Stimulated activated CD8-positive, alpha-beta memory T cell treated with anti-CD3 and anti-CD28 coated beads, Interleukin-4, amount 100 ng/mL, for 4 hours (primary cell): ENCODE data around the gene SIGLEC15.
"Not testable (repeated sequence)": the region's sequence is repeated elsewhere in the genome, so short reads cannot be mapped to it uniquely, and the experiment has no call there.

Experiments used
- DNase-seq, 2 donors: peaks; one replicate each; pipeline ENCODE4 v3.0.0-alpha.2; 2020; ENCODE audit warnings: low read depth in 2 of 2, low spot score in 1 of 2

SIGLEC15 gene

DNA sequence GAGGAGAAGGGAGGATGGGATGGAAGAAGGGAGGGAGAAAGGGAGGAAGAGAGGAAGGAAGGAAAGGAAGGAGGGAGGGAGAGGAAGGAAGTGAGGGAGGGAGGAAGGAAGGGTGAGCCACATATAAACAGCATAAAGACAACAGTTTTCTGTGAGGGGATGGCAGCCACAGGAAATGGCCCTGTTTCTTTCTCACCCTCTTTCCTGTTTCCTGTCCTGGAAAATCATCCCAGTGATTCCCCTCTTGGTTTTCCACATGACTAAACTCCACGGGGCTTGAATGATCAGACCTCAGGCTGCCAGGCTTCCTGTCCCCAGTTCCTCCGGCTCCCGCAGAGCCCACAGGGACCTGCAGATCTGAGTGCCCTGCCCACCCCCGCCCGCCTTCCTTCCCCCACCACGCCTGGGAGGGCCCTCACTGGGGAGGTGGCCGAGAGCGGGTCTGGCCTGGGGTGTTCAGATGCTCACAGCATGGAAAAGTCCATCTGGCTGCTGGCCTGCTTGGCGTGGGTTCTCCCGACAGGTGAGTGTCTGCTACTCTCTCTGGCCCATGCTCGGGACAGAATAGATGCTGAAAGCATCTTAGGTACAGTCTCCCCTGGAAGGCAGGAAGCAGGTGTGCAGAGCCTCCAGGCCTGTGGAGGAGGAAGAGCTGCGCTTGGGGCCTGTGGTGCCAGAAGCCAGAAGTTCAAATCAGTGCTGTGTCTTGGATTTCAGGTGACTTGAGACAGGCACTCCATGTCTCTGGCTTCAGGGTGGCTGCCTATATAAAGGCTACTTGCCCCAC lies at the start of gene SIGLEC15:
Gene SIGLEC15, plus strand, starts transcription at position 418 of the 787 bp plus-strand sequence. Its CDS starts 54 bp downstream, at position 472.
- DNase-seq: no peak

DNA sequence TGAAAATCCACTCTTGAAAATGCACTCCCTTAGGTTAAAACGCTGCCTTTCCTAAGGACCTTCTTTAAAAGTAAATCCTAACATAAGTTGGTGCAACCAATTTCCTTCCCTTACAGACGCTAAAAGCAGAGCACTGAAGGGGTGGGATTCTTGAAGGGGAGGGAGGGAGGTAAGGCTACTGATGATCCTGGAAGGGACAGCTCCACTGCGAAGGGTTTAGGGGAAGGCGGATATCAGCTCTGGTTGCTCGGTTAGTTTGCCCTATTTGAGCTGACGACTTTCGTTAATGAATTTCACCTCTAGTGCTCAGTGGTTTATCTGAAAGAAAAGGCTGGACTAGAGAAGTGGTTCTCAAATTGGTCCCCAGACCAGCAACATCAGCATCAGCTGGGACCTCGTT lies 49.7 kb upstream of the SIGLEC15 start:
- DNase-seq: no peak

GRCh38 chr18:45777393-45777792 lies 48.1 kb upstream of the SIGLEC15 start:
- no peak for DNase-seq

DNA sequence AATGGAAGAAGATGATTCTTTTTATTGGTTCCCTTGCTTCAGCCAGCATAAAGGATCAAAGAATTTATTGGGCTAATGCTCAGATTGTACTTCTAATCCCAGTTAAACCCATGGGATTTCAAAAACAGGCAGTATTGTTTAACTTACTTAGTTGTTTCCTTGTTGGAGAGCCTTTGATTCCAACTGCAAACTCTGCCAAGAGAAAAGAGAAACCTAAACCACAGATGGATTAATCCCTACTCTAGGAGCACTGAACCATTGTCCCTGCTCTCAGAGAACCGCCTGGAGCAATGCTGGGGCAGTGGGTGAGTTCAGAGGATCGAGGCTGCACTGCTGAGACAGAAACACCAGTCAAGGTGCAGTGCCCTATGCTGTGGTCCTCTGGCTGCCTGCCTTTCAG lies 44.9 kb upstream of the SIGLEC15 start:
- DNase-seq: no peak

DNA sequence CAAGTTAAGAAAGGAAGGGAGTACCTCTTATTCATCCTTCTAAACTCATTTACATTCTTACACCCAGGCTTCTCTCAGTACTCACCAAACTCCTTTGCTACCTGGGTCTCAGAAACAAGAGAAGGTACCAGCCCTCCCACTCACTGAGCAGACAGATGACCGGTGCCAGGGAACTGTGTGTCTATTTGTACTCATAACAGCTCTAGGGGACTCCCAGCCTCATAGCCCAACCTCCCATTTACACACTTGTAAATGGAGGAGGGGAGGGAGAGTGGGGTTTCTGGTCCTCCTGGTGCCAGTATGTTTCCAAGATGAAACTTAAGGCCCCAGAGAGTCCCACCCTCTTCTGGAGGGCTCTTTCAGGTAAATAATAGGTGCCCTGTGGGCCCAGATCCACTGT lies 42.8 kb upstream of the SIGLEC15 start:
- no peak for DNase-seq

DNA sequence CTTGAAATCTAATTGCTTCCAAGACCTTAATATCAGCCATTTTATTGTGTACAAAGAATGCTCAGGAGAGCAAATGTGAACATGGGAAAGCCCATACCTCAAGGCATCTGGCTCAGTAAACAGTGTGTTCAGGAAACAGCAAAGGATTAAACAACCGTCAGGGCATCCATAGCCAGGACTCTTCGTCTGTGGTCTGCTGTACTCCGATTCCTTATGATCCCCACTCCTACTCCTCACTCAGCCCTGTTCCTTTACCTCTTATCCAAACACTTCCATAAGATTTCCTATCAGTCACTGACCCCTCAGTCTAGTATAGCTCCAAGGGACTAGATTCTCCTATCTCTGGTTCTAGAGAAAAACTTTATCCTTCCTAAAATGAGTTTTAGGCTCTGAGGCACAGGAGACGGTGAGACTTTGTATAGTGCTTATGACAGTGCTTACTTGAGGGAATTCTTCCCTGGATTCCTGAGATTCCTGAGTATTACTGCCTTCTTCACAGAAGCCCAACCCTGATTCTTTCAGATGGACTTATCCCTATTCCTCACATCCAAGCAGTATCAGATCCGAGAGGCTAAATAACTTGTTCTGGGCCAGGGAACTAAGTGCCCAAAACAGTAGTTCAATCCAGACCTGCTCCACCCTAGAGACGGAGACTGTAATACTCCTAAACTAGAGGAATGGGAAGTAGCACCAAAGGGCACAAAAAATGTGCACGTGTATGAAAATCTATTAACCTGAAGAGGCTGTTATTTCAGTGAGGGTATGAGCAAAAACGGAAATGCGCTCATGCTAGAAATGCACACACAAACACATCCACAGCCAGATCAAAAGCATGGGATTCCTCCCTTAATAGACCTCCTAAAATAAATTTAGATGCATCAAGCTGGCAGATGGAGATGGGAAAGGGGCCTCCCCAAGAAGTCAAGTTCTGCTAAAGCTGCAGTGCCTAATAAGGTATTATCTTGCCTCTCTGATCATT lies 42.1 kb upstream of the SIGLEC15 start:
- no peak for DNase-seq

DNA sequence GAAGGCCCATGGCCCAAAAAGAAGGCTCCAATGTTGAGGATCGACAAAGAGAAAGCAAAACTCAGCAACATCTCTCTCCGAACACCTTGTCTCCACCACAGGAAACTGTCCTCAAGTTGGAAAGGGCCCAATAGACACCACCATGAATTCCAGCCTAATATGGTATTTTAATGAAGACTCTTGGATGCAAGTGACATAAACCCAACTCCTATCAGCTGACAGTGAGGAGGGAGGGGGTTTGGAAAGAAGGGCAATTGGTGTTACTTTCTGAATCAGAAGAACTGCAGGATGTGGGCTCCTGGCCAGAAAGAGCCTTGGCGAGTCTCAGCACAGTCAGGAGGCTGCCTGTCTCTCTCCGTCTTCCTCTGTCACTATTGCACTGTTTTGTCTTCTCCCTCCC lies 40.3 kb upstream of the SIGLEC15 start:
- no peak for DNase-seq

DNA sequence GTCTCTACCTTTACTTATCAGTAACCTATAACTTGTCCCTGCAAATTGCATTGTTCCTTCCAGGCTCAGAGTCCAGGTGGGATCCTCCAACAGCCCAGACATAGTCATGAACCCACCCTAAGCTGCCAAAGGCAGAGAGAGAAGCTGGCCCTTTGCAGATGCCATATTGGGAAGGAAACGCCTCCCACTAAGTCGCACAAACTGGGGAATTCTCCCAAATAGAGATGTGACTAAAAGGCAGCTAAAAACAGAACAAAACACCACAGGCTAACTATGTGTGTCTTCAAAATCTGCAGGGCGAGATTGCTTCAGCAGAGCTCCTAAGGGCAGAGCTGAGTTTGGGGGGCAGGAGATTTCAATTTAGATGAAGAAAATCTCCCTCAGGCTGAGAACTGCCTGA lies 38.5 kb upstream of the SIGLEC15 start:
- DNase-seq: no peak

GRCh38 chr18:45787346-45787745 lies 38.1 kb upstream of the SIGLEC15 start:
- no peak for DNase-seq

GRCh38 chr18:45788861-45789260 lies 36.6 kb upstream of the SIGLEC15 start:
- no peak for DNase-seq

DNA sequence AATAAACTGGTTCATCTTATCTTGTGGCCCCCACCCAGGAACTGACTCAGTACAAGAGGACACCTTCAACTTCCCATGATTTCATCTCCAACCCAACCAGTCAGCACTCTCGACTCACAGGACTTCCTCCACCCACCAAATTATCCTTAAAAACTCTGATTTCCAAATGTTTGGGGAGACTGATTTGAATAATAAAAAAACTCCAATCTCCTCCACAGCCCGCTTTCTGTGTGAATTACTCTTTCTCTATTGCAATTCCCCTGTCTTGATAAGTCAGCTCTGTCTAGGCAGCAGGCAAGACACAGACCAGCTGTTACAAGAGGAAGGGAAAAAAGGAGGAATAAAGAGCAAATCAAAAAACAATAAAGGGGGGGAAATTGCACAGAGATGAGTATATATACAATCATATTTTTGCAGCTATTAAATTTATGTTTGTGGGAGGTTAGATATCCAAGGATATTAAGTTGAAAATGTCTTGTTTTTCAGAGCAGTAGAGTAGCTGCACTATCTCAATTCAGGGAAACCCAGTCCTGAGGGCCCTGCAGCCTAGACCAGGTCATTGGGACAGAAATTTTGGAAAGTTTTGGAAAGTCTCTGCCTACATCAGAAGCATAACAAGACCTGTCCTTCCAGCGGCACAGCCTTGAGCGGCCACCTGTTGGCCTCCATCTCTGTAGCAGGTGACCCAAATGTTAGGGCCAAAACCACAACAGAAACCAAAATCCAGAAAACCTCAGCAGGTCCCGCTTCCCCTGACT lies 32.8 kb upstream of the SIGLEC15 start:
- no peak for DNase-seq

DNA sequence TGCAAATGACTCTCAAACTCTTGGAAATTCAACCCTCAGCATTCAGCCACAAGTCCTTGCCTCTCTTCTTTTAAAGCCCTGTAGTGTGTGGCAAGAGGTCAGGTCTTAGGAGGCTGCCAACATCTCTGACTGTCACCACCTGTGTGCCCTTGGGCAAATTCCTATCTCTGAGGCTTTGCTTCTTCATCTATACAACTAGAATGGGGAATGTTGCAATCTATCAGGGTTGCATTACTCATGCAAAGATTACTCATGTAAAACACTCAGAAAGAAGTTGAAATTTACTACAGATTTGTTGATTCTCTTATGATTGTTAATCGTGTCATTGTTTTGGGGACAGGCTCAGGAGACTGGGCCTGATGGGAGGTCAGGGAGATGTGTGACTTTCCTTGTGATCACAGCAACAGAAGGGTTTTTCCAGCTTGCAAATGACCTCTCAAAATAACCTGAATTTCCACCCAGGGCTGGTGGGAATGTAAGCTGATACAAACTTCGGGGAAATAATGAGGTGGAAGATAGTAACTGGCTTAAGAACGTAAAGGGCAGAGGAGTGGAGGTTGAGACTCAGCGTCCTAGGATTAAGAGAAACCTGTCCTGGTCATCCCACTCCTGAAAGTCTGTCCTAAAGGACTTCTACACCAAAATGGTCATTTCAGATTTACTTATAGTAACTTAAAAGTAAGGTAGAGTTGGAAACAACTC lies 32.1 kb upstream of the SIGLEC15 start:
- no peak for DNase-seq

GRCh38 chr18:45801416-45802004 lies 24.0 kb upstream of the SIGLEC15 start:
- DNase-seq: no peak

GRCh38 chr18:45802814-45803492 lies 22.5 kb upstream of the SIGLEC15 start:
- DNase-seq: no peak

DNA sequence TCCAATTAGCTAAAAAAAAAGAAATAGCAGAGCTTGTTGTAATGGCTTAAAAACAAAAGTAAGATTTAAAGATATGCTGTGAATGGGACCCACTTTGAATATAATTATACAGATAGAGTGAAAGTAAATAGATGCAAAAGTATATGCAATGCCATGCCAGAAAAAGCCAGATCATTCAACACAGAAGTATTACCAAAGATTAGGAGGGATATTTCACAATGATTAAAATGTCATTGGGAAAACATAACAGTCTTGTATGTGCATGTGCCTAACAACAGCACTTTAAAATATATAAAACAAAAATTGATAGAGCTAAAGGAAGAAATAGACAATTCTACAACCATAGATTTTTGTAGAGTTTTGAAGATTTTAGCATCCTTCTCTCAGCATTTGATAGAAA lies 19.9 kb upstream of the SIGLEC15 start:
- DNase-seq: no peak

GRCh38 chr18:45806226-45806625 lies 19.2 kb upstream of the SIGLEC15 start:
- DNase-seq: no peak

- DNase-seq: not testable (repeated sequence)
Observed at GRCh38 chr18:45807144-45807543, 18.3 kb upstream of the SIGLEC15 start.

- not testable (repeated sequence) for DNase-seq
Observed at GRCh38 chr18:45814733-45815132, 10.7 kb upstream of the SIGLEC15 start.

DNA sequence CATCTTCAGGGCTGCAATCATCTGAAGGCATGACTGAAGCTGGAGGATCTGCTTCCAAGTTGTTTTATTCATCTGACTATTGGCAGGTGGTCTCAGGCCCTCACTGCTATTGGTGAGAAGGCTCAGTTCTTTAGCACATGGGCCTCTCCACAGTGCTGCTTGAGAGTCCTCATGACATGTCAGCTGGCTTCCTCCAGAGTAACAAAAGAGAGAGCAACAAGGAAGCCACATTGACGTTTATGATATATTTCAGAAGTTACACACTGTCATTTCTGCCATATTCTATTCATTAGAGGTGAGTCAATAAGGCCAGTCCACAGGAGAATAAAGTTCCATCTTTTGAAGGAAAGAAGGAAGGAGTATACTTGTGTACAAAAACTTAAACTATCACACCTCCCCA lies 7.9 kb upstream of the SIGLEC15 start:
- no peak for DNase-seq

DNA sequence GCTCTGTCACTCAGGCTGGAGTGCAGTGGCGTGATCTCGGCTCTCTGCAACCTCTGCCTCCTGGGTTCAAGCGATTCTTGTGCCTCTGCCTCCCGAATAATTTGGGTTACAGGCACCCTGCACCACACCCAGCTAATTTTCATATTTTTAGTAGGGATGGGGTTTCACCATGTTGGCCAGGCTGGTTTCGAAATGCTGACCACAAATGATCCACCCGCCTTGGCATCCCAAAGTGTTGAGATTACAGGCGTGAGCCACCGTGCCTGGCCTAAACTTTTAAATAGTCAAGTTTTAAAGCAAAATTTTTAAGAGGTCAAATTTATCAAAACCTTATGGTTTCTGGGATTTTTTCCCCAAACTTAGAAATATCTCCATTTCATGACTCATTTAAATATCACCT lies 6.7 kb upstream of the SIGLEC15 start:
- DNase-seq: not testable (repeated sequence)
